Non-pigmented ciliary epithelial cell (primary cell): ENCODE measurements around the gene TUT7.
A peak's percentile ranks its signal among the peaks of the same experiment; 100 is the strongest.
"Not testable (repeated sequence)": the region's sequence is repeated elsewhere in the genome, so short reads cannot be mapped to it uniquely, and the experiment has no call there.

Experiments
- DNase-seq: peaks from one replicate; pipeline ENCODE4 v3.0.0-alpha.2; 2010; ENCODE audit warnings: low read depth

TUT7 gene

DNA sequence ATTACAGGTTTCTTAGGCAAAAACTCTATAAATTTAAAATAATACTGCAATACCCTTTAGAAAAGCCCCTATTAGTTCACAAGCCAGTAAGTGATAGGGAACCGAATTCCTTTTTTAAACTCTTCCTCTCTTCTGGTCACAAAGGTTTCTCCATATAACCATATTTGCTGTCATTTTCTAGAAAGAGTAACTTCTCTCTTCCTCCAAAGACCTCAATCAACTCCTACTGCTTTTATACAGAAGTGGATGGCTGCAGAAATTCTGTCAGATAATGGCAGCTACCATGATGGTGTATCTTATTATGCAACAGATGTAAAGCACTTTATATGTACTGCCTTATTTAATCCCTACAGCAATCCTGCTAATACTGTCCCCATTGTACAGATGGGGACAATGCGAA lies 6.2 kb downstream of the TUT7 start:
- DNase-seq = no peak

GRCh38 chr9:86344818-86345217 lies 9.4 kb downstream of the TUT7 start:
- no peak for DNase-seq

DNA sequence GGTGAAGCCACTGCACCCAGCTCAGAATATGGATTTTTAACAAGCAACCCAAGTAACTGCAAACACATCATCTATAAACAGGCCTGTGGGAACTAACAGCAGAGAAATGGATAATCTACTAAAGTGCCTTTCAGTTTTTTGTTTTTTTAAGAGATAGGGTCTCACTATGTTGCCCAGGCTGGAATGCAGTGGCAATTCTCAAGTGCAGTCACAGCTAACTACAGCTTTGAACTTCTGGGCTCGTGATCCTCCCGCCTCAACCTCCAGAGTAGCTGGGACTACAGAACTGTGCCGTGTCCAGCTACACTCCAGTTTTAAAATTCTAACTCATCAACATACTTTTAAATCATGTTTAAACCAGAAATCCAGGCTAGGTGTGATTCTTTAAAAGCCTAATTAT lies 11.9 kb downstream of the TUT7 start:
- no peak for DNase-seq

DNA sequence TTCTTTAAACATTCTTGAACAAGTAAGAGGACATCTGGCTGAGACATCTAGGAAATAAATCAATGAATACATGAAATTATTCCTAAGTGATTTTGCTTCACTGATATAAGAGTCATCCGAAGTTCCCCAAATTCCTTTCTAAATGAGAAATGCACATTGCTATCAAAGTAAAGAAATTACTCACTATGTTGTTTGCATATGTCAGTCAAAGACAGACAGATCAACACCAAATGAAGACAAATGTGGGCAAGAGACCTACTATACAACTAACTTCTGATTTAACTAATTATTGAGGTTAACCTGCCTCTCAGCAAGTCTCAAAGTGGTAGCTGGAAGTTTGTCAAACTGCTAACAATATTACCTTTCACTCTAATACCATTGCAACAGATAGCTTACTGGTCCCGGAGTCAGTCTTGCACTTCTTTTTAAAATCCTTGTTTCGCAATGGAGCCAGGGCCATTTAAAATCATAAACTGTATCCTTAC lies 13.2 kb downstream of the TUT7 start:
- DNase-seq = no peak

GRCh38 chr9:86340356-86341006 lies 13.7 kb downstream of the TUT7 start:
- no peak for DNase-seq

DNA sequence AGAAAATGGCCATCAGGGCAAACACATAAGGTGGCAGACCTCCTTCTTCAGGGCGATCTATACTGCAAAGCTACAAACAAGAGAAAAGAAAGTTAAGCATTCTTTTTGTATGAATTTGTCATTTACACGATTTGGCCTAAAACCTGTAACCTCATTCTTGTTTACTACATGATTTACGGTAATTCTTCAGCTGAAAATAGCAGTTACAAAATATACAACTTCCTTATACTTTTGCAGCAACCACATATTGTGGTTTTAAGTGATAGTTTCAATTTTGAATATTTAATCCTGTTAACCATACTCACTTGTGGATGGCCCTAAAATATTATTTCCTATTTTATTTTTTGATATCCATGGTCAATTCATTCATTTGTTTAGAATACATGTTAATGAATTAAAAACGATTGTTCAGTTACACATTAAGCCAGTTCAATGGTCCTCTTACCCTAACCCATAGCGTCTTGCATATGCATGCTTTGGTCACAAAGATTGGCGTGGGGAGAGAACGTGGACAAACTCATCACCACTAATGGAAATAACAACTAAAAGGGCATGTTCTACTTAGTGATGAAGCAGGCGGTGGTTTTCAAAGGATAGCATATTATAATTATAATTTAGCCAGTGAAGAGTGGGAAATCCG lies 16.6 kb downstream of the TUT7 start:
- DNase-seq = no peak

DNA sequence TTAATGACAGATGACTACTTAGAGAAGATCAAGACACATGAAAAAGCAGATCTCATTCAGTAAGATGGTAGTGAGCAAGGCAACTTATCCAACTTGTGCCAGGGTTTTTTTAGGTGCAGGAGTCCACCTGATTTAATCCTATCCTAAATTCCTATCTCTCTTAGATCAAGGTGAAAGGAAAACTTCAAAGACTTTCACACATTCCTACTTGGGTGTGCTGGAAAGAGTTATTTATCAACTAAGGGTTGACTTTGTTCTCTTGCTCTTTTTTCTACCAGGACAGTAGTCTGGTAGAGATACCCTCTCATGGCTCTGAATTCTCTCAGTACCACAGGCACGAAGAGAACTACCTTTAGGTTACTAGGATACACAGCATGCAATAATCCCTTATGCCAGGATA lies 18.2 kb downstream of the TUT7 start:
- no peak for DNase-seq

DNA sequence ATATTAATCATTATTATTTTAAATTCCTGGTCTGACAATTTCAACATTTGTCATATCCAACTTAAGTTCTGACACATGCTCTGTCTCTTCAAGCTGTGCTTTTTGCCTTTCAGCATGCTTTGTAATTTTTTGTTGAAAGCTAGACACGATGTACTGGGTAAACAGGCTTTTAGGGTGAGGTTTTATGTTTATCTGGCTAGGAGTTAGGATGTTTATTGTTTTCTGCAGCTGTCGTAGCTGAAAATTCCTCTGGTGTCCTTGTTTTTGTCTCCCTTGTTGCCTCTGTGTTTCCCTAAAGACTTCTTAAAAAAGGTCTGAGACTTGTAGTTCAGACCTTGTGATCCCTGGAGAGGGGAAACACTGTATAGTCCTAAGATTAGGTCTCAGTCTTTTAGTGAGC lies 20.6 kb downstream of the TUT7 start:
- no peak for DNase-seq

DNA sequence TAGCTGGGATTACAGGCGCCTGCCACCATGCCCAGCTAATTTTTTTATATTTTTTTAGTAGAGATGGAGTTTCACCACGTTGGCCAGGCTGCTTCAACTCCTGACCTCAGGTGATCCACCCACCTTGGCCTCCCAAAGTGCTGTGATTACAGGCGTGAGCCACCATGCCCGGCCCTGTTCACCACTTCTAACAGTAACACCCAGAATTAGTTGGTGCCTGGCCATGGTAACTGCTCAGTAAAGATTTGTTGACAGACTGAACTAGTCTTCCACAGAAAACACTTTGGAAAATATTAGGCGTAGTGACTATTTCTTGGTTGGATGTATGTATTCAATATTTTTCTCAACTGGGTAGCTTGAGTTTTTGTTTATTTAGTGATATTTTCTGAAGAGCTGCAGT lies 24.0 kb downstream of the TUT7 start:
- no peak for DNase-seq

DNA sequence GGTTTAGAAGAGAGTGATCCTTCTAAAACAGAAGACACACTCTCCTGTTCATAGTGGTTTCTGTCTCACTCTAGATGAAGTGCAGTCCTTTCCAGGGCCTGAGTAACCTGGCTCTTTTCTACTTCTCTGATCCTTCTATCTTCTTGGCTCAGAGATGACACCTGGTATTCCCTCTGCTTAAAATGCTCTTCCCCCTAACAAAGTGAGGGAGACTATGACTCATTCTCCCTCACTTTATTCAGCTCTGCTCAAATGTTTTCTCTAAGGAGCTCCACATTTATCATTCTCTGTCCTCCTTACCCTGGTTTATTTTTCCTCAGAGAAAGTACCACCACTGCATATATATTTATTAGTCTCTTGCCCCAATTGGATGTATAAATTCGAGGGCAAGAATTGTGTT lies 24.6 kb downstream of the TUT7 start:
- no peak for DNase-seq

- DNase-seq = no peak
Observed at GRCh38 chr9:86328156-86328555, 26.1 kb downstream of the TUT7 start.

- DNase-seq = no peak
Observed at GRCh38 chr9:86326536-86326935, 27.7 kb downstream of the TUT7 start.

- no peak for DNase-seq
Observed at GRCh38 chr9:86324901-86325300, 29.3 kb downstream of the TUT7 start.

- DNase-seq = peak; percentile 38
Observed at GRCh38 chr9:86324308-86324707, 29.9 kb downstream of the TUT7 start.

GRCh38 chr9:86322973-86323644 lies 31.1 kb downstream of the TUT7 start:
- DNase-seq = peak; percentile 55

DNA sequence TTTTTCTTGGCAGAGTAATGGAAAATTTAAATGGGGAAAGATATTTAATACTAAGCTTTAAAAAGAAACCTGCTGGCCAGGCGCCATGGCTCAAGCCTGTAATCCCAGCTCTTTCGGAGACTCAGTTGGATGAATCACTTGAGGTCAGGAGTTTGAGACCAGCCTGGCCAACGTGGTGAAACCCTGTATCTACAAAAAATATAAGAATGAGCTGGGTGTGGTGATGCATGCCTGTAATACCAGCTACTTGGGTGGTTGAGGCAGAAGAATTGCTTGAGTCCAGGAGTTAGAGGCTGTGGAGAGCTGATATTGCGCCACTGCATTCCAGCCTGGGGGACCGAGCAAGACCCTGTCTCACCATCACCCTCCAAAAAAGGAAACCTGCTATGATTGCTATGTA lies 32.8 kb downstream of the TUT7 start:
- peak; percentile 75 for DNase-seq

DNA sequence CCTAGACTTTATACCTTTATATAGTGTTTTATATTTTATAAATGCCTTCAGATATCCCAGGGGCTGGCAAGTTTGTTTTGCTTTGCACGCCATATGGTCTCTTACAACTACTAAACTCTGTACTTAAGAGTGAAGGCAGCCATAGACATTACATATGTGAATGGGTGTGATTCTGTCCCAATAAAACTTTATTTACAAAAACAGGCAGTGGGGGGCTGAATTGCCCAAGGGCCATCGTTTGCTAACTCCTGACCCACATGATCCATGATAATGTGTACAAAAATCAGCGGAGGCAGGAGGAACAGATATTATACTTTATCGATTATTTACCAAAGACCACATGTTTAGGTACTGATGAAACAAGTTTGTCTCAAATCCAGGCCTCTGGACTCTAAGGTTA lies 36.0 kb downstream of the TUT7 start:
- DNase-seq = no peak

DNA sequence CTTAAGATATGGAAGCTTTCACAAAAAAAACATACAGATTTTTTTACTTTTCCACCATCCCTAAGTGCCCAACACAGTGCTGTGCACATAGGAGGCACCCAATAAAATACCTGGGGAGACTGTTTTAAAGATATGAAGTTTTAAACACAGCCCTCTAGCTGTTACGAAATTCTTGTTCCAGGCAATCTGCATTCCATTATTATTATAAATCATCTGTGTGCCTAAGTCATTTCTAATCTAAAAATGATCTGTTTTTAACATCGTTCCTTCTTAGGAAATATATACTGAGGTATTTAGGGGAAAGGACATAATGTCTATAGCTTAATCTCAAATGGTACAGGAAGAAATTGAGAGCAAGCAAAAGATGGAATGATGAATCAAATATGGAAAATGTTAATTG lies 39.1 kb downstream of the TUT7 start:
- no peak for DNase-seq

DNA sequence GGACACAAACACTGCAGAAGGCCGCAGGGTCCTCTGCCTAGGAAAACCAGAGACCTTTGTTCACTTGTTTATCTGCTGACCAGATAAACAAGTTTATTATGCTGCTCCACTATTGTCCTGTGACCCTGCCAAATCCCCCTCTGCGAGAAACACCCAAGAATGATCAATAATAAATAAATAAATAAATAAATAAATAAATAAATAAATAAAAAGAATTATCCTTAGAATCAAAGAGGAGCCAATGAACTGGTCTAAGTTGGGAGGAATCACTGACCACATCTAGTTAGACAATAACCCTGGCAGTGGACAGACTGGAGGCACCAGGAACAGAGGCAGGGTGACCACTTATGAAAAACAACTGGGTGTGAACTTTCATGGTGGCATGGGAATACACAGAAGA lies 41.3 kb downstream of the TUT7 start:
- not testable (repeated sequence) for DNase-seq

GRCh38 chr9:86308687-86309086 lies 45.5 kb downstream of the TUT7 start:
- no peak for DNase-seq

- DNase-seq = no peak
Observed at GRCh38 chr9:86304236-86304730, 49.9 kb downstream of the TUT7 start.

GRCh38 chr9:86303316-86303975 lies 50.8 kb downstream of the TUT7 start:
- DNase-seq = no peak

GRCh38 chr9:86301686-86302085 lies 52.5 kb downstream of the TUT7 start:
- DNase-seq = no peak
